HG02938 (cell line): ENCODE data around the gene MRTFA.

Source experiments
- ATAC-seq: cut with Tn5 transposase; IDR thresholded peaks from one replicate; pipeline ENCODE4 v1.9.1; 2021; ENCODE audit warnings: mild to moderate bottlenecking, moderate library complexity; ENCODE audit not compliant: unreplicated experiment

The MRTFA gene

GRCh38 chr22:40433416-40434090, 203.0 kb downstream of the MRTFA start:
- ATAC-seq = no peak

DNA sequence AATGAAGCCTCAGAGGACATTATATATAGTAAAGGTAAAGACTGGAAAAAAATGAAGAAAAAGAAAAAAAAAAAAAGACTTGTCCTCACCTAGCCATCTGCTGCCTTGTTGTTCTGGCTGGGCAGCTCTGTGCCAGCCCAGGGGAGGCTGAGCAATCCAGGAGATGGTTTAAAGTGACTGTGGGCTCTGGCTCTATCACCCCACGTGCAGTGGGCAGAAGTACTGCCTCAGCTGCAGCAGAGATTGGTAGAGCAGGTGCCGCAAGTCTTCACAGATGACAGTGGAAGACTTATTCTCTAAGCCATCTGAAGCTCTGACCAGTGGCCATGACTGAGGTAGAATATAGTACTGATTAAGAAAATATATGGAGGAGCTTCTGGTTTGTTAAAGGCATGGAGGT, 203.9 kb downstream of the MRTFA start:
- no peak for ATAC-seq

DNA sequence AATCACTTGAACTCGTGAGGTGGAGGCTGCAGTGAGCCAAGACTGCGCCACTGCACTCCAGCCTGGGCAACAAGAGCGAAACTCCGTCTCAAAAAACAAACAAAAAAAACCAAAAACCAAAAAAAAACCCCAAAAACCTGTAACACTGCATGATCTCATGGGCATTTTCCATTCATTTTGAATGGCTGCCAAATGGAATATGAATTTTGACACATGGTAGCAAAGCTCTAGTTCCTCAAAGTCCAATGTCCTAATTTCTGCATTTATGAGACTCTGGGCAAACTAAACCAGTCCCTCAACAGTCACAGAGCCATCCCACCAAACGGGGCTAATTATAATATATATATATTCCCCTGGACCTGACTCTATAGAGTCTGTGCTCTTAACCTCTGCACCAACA, 204.4 kb downstream of the MRTFA start:
- no peak for ATAC-seq

- no peak for ATAC-seq
Measured at GRCh38 chr22:40430991-40431390, 205.5 kb downstream of the MRTFA start.

DNA sequence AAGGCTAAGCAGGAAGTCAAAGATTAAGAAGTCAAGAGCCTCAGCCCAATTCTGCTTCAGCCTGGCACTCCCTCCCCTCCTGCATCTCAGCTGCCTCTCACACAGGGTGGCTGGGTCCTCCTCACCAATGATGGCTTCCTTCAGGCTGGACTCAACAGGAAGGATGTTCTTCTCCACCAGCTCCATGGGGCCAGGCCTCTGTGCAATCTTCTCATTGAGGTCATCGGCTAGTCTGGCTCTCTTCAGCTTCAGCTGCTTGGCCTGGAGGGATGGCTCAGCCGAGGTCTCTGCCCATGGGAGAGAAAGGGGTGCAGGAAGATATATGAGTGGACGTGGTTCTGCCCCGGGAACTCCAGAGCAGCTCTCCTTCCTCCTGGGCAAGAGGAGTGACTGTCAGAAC, 207.0 kb downstream of the MRTFA start:
- no peak for ATAC-seq

- ATAC-seq = no peak
Measured at GRCh38 chr22:40428796-40429195, 207.7 kb downstream of the MRTFA start.

GRCh38 chr22:40426594-40427333, 209.8 kb downstream of the MRTFA start:
- no peak for ATAC-seq

DNA sequence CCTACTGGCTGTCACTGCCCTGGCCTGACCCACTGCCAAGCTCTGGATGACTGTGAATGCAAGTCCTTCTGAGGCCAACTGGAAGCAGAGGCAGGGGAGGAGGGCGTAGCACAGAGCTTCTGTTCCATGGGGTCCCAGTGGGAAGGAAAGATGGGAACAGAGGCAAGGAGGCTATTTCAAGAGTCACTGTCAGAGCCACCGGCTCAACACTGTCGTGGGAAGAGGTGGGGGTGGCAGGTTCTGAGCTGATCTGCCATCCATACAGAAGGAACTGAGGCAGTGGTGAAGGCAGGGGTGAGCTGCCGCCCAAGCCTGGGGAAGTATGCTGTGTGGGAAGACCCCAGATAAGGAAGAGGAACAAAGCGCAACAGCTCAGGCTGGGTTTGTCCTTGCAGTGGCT, 211.4 kb downstream of the MRTFA start:
- no peak for ATAC-seq

- ATAC-seq = no peak
Measured at GRCh38 chr22:40423882-40424640, 212.5 kb downstream of the MRTFA start.

- no peak for ATAC-seq
Measured at GRCh38 chr22:40423310-40423688, 213.2 kb downstream of the MRTFA start.

- ATAC-seq = no peak
Measured at GRCh38 chr22:40422558-40423309, 213.8 kb downstream of the MRTFA start.

DNA sequence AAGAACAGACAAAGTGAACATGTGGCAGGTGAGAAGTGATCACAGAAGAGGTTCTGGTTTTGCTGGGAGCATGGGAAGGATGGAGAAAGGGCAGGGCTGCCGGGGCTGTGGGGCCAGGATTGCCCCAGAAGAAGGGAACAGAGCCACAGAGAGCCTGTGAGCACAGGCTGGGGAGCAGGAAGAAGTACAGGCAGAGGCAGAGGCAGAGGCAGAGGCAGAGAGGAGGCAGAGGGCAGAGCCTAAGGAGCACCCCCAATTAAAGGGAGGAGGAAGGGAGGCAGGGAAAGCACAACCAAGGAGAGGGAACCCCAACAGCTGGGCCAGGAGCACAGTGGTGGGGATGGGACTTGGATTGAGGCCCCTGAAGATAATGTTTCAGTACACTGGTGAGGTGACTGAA, 214.6 kb downstream of the MRTFA start:
- no peak for ATAC-seq

GRCh38 chr22:40421082-40421350, 215.5 kb downstream of the MRTFA start:
- no peak for ATAC-seq

- ATAC-seq = no peak
Measured at GRCh38 chr22:40420341-40421081, 216.0 kb downstream of the MRTFA start.

DNA sequence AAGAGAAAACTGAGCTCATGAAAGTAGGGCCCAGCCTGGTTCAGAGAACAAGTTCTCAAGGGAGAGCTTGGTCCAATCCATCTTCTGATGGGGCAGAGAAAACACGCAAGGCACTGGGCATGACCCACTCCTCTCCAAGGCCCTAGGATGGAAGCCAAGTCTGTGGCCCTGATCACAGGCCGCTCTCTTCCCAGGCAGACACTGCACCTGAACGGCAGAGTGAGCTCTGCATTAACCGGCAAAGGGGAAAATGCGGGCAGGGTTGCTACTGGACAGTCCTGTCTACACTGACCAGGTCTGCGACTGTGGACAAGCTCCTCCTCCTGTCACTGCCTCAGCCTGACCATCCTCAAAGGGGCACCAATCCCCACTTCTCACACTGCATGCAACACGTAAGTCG, 216.8 kb downstream of the MRTFA start:
- ATAC-seq = no peak

GRCh38 chr22:40418366-40419201, 217.9 kb downstream of the MRTFA start:
- no peak for ATAC-seq

DNA sequence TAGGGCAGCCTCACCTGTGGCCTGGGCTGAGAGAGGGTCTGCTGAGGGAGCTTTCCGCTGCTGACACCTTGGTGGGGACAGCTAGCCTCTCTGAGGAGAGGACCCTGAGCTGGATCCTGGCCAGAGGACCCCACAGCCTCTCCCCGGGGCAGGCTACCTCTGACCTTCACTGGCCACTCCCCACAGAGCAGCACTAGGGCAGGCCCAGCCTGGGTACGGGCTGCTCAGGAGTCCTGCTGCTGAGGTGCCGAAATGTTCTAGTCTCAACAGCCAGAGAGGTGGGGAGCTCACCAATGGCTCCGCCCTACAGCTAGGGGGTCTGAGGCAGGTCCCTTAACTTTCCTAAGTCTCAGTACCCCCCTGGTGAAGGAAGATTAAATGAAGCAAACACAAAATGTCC, 218.6 kb downstream of the MRTFA start:
- no peak for ATAC-seq

GRCh38 chr22:40417041-40417440, 219.5 kb downstream of the MRTFA start:
- ATAC-seq = no peak

DNA sequence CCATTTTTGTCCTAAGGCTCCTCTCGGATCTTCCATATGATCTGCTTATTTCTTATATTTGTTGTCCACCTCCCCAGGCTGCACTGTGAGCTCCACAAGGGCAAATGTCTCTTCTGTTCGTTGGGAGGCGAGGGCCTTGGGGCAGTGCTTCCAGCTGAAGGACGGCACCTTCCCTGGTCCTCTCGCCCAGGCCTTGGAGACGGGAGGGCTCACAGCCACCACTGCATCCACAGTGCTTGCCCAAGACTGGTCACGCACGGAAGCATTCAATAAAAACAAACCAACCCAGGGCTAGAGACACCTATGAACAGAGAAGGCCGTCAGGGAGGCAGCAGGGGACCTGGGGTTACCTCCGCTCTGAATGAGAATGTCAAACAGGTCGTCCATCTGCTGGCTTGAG, 219.9 kb downstream of the MRTFA start:
- ATAC-seq = no peak

DNA sequence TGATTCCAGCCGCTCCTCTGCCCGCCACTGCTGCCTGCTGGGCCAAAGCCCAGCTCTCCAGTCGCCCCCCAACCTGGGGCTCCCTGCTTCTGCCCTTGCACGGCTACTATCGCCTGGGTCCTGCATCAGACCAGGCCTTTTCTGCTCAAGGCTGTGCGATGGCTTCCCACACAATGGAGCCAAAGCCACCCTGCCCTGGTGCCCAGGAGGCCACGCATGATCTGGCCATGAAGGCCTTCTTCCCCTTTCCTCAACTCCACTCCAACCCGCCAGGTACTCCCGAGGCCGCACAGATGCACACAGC, 220.3 kb downstream of the MRTFA start:
- ATAC-seq = no peak
